Cortex of kidney (tissue), 1 donor: ENCODE measurements around the gene MXD1.
"Not testable (repeated sequence)": the region's sequence is repeated elsewhere in the genome, so short reads cannot be mapped to it uniquely, and the experiment has no call there.

ENCODE experiments used
- DNase-seq: peaks from one replicate; lab custom pipeline; 2025; lab: John Stamatoyannopoulos, UW

The MXD1 gene

DNA sequence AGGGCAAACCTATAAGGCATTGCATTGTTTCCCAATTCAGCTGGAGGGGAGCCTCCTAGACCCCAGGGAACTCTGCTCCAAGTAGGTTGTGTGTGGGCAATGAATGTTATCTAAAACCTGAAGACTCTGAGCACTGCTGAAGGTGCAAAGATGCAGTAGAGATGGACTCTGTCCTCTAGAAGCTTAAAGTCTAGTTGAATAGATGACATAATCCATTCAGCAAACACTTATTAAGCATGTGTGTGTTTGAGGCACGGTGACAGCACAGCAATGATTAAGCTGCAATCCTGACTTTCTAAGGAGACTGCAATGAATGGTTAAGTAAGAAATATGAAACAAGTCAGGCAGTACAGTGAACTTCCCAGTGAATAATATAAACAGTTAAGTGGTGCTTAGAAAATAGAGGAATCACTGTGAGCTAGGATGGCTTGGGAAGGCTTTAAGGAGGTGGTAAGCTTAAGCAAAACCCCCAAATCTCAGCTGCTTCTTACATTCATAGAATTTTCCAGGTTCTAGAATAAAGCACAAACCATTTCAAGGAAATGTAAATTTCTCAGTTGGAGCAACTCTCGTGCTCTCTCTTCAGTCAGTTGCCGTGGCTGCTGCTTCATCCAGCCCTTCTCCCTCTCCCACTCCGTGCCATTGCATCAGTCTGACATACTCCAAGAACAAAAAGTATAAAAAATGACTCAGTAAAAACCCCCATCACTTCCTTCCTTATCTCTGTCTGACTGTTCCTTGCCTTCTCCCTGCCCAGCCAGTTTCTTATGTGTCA is 19.1 kb downstream of the MXD1 start:
- DNase-seq: no peak

DNA sequence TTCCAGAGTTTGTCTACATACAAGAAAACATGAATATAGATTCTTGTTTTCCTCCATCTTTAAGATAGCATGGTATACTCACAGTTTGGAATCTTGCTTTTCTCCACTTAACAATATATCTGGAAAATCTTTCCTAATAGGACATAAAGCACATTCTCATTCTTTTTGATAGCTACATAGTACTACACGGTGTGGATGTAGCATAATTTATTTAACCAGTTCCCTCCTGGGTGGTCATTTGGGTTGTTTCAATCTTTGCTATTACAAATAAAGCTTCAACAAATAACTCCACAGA is 19.7 kb downstream of the MXD1 start:
- DNase-seq: no peak

GRCh38 chr2:69935011-69935410 is 20.1 kb downstream of the MXD1 start:
- DNase-seq: no peak

DNA sequence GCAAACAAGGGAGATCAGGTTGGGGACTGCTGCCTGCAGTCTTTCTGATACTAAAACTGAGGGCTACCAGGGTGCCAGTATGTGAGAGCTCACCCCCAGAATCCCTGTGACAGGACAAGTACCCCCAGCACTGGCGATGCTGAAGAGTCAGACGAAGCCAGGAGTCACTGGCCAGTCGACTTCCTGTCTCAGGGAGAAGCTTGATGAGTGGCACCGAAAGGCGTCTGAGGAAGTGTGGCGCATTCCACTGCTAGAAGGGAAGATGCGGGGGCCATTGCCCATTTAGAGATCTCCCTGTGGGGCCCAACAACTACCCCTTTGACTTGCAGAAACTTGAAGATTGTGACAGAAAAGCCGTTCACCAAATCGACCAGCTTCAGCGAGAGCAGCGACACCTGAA is 22.0 kb downstream of the MXD1 start:
- DNase-seq: no peak

DNA sequence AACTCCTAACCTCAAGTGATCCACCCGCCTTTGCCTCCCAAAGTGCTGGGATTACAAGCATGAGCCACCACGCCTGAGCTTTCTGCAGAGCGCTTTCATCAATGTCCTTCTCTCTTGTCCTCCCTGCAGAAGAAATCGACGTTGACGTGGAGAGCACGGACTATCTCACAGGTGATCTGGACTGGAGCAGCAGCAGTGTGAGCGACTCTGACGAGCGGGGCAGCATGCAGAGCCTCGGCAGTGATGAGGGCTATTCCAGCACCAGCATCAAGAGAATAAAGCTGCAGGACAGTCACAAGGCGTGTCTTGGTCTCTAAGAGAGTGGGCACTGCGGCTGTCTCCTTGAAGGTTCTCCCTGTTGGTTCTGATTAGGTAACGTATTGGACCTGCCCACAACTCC is 23.1 kb downstream of the MXD1 start:
- no peak for DNase-seq

DNA sequence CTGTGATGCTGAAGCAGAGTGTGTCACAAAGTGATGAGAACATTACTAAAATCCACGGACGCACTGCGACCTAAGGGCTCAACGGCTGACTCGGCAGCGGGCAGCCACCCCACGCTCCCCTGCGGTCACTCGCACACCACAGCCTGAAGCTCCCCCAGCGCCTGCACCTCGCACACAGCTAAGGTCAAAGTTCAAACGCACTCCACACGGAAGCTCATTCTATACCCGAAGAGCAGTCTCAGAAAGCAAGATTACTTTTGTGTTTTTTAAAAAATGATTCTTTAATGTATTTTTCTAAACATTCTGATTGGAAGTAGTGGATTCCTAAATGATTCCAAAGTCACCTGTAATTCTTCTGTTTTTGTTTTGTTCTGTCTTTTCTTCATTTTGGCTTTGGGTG is 24.8 kb downstream of the MXD1 start:
- DNase-seq: no peak

- no peak for DNase-seq
Observed at GRCh38 chr2:69940691-69941090, 25.8 kb downstream of the MXD1 start.

DNA sequence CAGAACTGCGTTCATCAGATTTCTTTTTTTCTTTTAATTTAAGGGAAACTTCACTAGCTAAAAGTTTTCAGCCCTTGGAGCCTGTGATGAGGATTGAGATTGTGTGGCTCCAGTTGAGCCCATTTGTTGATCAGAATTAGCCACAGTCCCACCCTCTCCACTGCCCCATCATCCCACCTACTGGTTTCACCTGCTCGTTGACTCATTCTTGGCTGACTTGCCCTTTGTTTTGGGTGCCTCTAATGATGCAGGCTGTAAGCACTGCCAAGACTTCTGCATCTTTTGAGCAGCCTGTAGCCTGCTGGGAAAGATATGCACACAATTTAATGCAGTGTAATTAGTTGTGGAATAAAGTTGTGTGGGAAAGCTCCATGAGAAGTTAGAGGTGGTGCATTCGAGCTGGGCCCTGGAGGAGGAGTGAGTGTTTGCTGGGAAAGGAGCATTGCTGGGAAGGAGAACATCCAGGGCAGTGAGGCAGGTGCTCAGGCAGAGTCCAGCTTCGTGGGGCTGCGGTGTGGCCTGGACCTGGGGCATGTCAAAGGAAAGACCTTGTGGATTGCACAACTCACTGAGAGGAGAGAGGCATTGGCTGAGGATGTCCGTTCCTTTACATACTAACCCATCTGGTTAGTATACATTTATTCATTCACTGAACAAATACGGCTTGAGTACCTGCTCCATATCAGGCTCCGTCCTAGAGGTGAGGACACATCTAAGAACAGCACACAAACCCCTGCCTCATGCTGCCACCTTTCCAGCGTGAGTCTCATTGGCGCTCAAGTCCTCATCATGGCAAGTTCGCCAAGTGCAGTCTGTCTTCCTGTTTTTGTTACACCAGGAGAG is 28.3 kb downstream of the MXD1 start:
- DNase-seq: no peak

- no peak for DNase-seq
Observed at GRCh38 chr2:69943843-69944525, 29.1 kb downstream of the MXD1 start.

DNA sequence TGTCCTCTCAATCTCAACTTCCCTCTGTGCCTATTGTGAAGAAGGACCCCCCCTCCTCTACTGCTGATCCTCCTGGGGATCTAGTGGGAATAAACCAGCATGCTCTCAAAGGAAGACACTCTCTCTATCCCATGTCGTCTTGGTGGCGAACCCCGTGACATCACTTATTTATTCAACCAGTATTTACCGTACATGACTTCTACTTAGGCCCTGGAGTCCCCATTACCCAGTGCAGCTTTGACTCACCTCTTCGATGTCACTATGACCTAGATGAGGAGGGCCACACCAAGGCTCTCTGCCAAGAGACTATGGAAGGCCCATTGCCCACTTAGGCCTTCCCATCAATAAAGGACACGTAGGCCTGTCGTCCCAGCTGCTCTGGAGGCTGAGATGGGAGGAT is 29.8 kb downstream of the MXD1 start:
- DNase-seq: no peak

- DNase-seq: no peak
Observed at GRCh38 chr2:69945441-69945840, 30.5 kb downstream of the MXD1 start.

GRCh38 chr2:69945941-69946340 is 31.0 kb downstream of the MXD1 start:
- DNase-seq: no peak

DNA sequence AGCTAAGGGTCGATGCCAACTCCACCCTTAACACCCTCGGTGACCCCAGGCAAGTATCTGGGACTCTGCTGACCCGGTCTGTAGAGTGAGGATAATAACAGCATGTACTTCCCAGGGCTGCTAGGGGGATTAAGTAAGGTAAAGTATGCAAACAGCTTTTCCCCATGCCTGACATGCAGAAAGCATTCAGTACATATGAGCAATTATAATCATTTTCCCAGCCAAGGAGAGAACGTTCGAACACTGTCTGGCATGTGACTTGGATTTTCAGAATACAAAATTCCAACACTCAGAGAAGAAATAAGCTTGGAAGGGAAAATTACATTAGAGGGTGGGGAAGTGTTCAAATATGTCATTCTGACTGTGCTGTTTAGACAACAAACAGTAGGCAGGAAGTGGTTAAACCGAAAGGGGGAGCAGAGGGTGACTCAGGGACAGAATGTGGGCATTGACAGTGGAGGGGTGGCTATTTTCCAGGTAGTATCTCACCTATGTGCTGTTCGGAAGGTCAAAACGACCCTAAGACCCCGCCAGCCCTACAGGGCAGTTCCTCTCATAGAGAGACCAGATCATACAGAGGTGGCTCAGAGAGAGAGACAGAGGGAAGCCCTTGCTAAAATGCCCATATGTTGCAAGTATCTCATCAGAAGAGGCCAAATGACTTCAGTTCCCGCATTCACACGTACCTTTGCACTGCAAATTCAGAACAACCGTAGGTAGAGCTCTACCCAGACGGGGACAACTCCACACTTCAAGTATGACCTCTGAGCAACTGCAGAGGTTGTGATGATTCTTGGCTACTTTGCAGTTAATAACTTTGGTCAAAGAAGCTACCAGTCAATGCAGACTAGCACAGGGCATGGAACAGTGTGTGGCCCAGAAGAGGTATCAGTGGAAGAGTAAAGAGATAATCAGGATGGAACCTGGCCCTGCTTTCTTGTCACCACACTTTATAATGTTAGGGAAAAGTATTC is 31.7 kb downstream of the MXD1 start:
- DNase-seq: no peak

DNA sequence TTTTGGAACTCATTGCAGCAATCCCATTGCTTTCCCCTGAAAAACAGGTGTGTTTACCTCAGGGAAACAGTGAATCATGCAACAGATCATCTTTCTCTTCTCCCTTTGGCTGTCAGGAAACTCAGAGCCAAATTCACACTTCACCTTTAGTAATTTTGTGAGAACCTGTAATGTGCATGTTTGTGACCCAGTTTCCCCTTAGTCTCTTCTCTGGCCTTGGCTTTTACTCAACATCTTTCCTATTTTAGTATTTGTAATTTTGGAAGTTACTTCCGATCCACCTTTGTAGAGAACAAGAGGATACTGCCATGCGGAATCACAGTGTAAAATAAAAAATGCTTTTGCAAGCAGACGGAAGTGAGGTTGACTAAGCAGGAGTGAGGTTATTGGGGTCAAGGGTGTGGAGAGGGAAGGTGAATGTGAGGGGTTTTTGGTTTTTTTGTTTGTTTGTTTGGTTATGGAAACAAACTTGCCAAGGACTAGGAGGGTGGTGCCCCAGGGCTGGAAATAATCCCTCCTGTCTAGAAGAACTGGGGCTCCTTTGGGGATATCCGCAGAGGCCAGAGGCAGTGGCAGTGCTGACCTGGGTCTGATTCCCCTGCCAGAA is 32.5 kb downstream of the MXD1 start:
- DNase-seq: no peak

DNA sequence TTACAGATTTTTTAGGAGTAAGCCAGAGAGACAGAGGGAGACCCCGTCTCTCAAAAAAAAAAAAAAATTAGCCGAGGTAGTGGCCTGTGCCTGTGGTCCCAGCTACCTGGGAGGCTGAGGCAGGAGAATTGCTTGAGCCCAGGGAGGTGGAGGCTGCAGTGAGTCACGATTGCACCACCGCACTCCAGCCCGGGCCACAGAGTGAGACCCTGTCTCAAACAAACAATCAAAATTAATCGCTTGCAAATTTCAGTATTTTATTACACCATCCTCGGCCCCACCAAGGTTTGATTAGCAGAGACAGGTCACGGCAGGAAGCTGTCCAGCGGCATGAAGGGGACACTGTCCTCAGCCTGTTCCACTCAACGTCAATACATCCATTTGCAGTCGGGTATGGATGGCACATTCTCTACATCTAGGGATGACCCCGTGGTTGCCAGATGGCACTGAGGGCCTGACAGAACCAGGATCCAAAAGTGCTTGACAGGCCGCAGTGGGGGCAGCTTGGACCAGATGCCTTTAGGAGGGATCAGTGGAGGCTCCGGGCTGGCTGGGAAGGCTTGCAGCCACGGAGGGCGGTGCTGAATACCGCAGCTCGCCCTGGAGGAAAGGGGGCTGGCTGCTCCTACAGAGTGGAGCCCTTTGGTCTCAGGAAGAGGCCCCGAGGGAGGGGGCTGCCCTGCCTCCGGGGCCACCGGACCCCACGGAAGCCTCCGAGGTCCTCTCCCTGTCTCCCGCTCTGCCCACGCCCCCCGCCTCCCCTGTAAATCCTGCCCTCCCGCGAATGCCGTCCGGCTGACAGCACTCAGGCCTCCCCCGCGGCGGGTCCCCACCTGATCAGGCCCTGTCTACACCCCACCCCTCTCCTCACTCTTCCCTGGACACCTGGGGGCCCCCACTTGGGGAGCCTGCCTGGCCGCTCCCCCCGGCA is 33.4 kb downstream of the MXD1 start:
- no peak for DNase-seq

- no peak for DNase-seq
Observed at GRCh38 chr2:69948963-69949645, 34.2 kb downstream of the MXD1 start.

GRCh38 chr2:69950241-69950640 is 35.3 kb downstream of the MXD1 start:
- no peak for DNase-seq

GRCh38 chr2:69950671-69951070 is 35.8 kb downstream of the MXD1 start:
- DNase-seq: not testable (repeated sequence)

- DNase-seq: no peak
Observed at GRCh38 chr2:69952336-69953115, 37.6 kb downstream of the MXD1 start.
